Measurements from ENCODE around the gene PRKCD. TPM values are rescaled to one million over a fixed set of nuclear protein-coding genes. Genes with fewer than 3 reads are reported as not detected.

PRKCD gene
- total RNA-seq, 1 experiment from 2014 or later, result 1.4 TPM

DNA sequence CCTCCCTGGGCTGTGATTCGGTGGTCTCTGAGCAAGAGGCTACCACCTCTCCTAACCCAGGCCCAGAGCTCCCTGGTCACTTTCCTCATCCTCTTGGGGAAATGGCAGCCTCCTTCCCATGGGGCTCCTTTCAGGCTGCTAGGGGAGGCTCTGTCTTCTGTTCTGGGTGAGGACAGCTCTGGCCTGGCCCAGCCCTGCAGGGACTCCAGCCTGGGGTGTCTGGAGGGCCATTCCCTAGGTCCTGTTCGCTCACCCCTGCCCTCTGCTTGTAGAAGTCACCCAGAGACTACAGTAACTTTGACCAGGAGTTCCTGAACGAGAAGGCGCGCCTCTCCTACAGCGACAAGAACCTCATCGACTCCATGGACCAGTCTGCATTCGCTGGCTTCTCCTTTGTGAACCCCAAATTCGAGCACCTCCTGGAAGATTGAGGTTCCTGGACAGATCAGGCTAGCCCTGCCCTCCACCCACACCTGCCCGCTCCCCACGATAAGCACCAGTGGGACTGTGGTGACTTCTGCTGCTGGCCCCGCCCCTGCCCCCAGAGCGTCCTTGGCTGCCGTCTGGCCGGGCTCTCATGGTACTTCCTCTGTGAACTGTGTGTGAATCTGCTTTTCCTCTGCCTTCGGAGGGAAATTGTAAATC lies 30.9 kb downstream of the PRKCD start:
- Histone ChIP-seq H3K4me1 (ENCODE audit: insufficient read depth, low read length, poor library complexity, severe bottlenecking) (peaks cover 5% of the 10 kb centered on the region), H3K9me3 (ENCODE audit: low read depth, low read length, poor library complexity, severe bottlenecking) (no peaks in the 10 kb centered on the region), H3K36me3 (ENCODE audit: insufficient read depth, low read length, poor library complexity, severe bottlenecking) (no peaks in the 10 kb centered on the region), H3K27me3 (replicated peaks; ENCODE audit: insufficient read depth, low read depth, low read length, poor library complexity) (no peaks in the 10 kb centered on the region), H3K27ac (ENCODE audit: low read depth, low read length, poor library complexity, severe bottlenecking) (no peak overlapping the region), H3K4me3 (ENCODE audit: low read depth, low read length, poor library complexity, severe bottlenecking) (no peak overlapping the region)
- intact Hi-C loops (cut with micrococcal nuclease; ENCODE audit: unreplicated experiment), result no loop called here
- CTCF ChIA-PET, result no interaction called here
- POLR2A ChIA-PET (ENCODE audit: low non-redundant PET), result no interaction called here
- no TSS peak for BruUV-seq (replicated peaks)
- TF ChIP-seq, protein P1, sequence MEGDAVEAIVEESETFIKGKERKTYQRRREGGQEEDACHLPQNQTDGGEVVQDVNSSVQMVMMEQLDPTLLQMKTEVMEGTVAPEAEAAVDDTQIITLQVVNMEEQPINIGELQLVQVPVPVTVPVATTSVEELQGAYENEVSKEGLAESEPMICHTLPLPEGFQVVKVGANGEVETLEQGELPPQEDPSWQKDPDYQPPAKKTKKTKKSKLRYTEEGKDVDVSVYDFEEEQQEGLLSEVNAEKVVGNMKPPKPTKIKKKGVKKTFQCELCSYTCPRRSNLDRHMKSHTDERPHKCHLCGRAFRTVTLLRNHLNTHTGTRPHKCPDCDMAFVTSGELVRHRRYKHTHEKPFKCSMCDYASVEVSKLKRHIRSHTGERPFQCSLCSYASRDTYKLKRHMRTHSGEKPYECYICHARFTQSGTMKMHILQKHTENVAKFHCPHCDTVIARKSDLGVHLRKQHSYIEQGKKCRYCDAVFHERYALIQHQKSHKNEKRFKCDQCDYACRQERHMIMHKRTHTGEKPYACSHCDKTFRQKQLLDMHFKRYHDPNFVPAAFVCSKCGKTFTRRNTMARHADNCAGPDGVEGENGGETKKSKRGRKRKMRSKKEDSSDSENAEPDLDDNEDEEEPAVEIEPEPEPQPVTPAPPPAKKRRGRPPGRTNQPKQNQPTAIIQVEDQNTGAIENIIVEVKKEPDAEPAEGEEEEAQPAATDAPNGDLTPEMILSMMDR (conservative IDR thresholded peaks at IDR 0.05; ENCODE audit: low read depth, low read length), result no peak
- no peak for TF ChIP-seq EZH2 (IDR thresholded peaks at IDR 0.05; ENCODE audit: borderline replicate concordance, low read depth, low read length, poor library complexity, severe bottlenecking)
- DNase-seq (ENCODE audit: low spot score), result no peak

DNA sequence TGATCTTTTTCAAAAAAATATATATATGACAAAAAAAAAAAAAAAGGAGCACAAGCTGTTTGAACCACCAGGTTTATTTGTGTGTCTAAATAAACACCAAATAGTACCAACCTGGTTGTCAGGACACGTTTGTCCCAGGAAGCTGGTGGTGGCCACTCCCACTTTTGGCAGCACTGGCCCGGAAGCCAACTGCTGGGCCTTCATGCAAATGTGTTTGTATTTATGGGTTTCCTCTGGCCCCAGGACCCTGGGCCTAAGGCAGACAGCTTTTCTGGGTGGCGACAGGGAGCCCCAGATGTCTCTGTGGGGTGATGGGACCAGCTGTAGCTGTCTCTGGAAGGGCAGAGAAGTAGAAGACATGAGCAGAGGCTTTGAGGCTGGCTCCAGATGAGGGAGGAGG lies 31.6 kb downstream of the PRKCD start:
- H3K27ac ChIP-seq (ENCODE audit: low read depth, low read length, poor library complexity, severe bottlenecking), result no peak overlapping the region
- DNase-seq (ENCODE audit: low spot score), result no peak
- H3K9me3 ChIP-seq (ENCODE audit: low read depth, low read length, poor library complexity, severe bottlenecking), result no peaks in the 10 kb centered on the region
- no peaks in the 10 kb centered on the region for H3K36me3 ChIP-seq (ENCODE audit: insufficient read depth, low read length, poor library complexity, severe bottlenecking)
- intact Hi-C loops (cut with micrococcal nuclease; ENCODE audit: unreplicated experiment), result no loop called here
- ChIA-PET POLR2A (ENCODE audit: low non-redundant PET) (no interaction called here), CTCF (no interaction called here)
- TF ChIP-seq, protein P1 (conservative IDR thresholded peaks at IDR 0.05; ENCODE audit: low read depth, low read length), result no peak
- TF ChIP-seq EZH2 (IDR thresholded peaks at IDR 0.05; ENCODE audit: borderline replicate concordance, low read depth, low read length, poor library complexity, severe bottlenecking), result no peak
- no TSS peak for BruUV-seq (replicated peaks)
- no peak overlapping the region for H3K4me3 ChIP-seq (ENCODE audit: low read depth, low read length, poor library complexity, severe bottlenecking)
- H3K4me1 ChIP-seq (ENCODE audit: insufficient read depth, low read length, poor library complexity, severe bottlenecking), result peaks cover 5% of the 10 kb centered on the region
- H3K27me3 ChIP-seq (replicated peaks; ENCODE audit: insufficient read depth, low read depth, low read length, poor library complexity), result no peaks in the 10 kb centered on the region

DNA sequence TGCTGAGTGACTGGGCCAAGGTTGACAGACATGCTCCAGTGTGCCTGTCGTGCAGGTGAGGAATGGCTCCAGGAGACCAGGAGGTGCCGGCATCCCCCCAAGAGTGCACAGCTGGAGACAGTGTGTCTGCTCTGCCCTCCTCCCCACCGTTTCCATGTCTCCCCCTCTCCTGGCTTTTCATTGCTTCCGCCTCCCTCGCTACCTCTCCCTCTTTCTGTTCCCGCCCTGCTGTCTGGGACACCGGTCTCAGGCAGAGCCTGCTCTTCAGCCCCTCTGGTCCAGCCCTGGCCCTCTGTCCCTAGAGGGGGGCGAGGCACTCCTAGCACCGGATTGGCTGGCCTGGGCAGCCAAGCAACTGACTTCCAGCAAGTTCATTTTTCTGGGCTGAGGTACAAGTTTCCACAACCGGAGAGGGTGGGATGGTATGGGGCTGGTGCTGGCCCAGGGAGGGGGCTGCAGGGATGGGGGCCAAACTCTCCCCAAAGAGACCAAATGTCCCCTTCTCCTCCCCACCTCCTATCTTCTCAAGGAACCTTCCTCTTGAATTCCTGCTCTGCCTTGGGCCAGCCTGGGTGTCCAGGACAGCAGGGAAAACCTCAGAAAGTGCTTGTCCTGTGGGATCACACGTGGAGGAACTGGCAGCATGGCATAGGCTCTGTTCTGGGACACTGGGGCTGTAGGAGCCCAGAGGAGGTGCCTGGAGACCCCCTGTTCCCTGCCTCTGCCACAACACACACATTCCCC lies 32.6 kb downstream of the PRKCD start:
- H3K27ac ChIP-seq (ENCODE audit: low read depth, low read length, poor library complexity, severe bottlenecking), result no peak overlapping the region
- DNase-seq (ENCODE audit: low spot score), result no peak
- TF ChIP-seq EZH2 (IDR thresholded peaks at IDR 0.05; ENCODE audit: borderline replicate concordance, low read depth, low read length, poor library complexity, severe bottlenecking), result no peak
- TF ChIP-seq, protein P1 (conservative IDR thresholded peaks at IDR 0.05; ENCODE audit: low read depth, low read length), result no peak
- H3K27me3 ChIP-seq (replicated peaks; ENCODE audit: insufficient read depth, low read depth, low read length, poor library complexity), result no peaks in the 10 kb centered on the region
- no TSS peak for BruUV-seq (replicated peaks)
- intact Hi-C loops (cut with micrococcal nuclease; ENCODE audit: unreplicated experiment), result no loop called here
- ChIA-PET POLR2A (ENCODE audit: low non-redundant PET) (no interaction called here), CTCF (no interaction called here)
- no peak overlapping the region for H3K4me3 ChIP-seq (ENCODE audit: low read depth, low read length, poor library complexity, severe bottlenecking)
- H3K4me1 ChIP-seq (ENCODE audit: insufficient read depth, low read length, poor library complexity, severe bottlenecking), result peaks cover 5% of the 10 kb centered on the region
- H3K9me3 ChIP-seq (ENCODE audit: low read depth, low read length, poor library complexity, severe bottlenecking), result no peaks in the 10 kb centered on the region
- H3K36me3 ChIP-seq (ENCODE audit: insufficient read depth, low read length, poor library complexity, severe bottlenecking), result no peaks in the 10 kb centered on the region

Data from A673 (cell line).